Gastrocnemius medialis (tissue), 4 donors: ENCODE measurements around the gene CREG1.

Source experiments
- CTCF ChIP-seq, 5 experiments: fragments of 450-650 bp in 3 of 5; fragments of 200-600 bp in 2 of 5; sonication (generic) in 2 of 5; IDR thresholded peaks in 4 of 5; conservative IDR thresholded peaks in 1 of 5; 1 replicate in 4 of 5; 2 replicates in 1 of 5; pipeline ENCODE4 v1.5.1; 2016 to 2019; ENCODE audit warnings: antibody characterized with exemption in 5 of 5, mild to moderate bottlenecking in 3 of 5, moderate library complexity in 3 of 5
- POLR2A ChIP-seq, 2 donors: fragments of 450-650 bp; IDR thresholded peaks; one replicate each; pipeline ENCODE4 v1.6.1; 2017; ENCODE audit warnings: antibody characterized with exemption in 2 of 2, mild to moderate bottlenecking in 2 of 2, moderate library complexity in 2 of 2

- TF ChIP-seq CTCF (IDR thresholded peaks at IDR 0.05 in 4 of 5, conservative IDR thresholded peaks at IDR 0.05 in 1 of 5) (no peak), POLR2A (IDR thresholded peaks at IDR 0.05) (no peak)
Observed at GRCh38 chr1:167578939-167579521, 25.5 kb upstream of the CREG1 start.
